ENCODE measurements around the gene IL23A. TPM values are rescaled to one million over a fixed set of nuclear protein-coding genes. Genes with fewer than 3 reads are reported as not detected.

Gene IL23A
- total RNA-seq, 1 experiment from 2014 or later, result 0.41 TPM

DNA sequence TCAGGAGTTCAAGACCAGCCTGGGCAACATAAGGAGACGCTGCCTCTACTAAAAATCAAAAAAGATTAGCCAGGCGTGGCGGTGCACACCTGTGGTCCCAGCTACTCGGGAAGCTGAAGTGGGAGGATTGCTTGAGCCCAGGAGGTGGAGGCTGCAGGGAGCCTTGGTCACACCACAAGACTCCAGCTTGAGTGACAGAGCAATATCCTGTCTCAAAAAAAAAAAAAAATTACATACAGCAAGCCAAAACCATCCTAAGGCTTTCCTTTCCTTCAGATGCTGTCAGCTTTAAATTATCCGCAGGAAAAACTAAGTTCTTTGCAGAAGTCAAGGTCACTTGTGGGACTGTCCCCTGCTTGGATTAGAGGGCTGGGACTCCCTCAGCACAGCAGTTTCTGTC lies 39.9 kb upstream of the IL23A start:
- POLR2A ChIA-PET, result no interaction called here
- BruUV-seq (replicated peaks), result no TSS peak
- DNase-seq (ENCODE audit: low read depth, low spot score), result no peak
- CTCF ChIA-PET, result interaction anchor here (0.6 to 1.0 kb wide), 2 partner anchors 22 to 109 kb away, joined by 3 read pairs; partner anchors contain the start of gene SMARCC2
- TF ChIP-seq, protein P1, sequence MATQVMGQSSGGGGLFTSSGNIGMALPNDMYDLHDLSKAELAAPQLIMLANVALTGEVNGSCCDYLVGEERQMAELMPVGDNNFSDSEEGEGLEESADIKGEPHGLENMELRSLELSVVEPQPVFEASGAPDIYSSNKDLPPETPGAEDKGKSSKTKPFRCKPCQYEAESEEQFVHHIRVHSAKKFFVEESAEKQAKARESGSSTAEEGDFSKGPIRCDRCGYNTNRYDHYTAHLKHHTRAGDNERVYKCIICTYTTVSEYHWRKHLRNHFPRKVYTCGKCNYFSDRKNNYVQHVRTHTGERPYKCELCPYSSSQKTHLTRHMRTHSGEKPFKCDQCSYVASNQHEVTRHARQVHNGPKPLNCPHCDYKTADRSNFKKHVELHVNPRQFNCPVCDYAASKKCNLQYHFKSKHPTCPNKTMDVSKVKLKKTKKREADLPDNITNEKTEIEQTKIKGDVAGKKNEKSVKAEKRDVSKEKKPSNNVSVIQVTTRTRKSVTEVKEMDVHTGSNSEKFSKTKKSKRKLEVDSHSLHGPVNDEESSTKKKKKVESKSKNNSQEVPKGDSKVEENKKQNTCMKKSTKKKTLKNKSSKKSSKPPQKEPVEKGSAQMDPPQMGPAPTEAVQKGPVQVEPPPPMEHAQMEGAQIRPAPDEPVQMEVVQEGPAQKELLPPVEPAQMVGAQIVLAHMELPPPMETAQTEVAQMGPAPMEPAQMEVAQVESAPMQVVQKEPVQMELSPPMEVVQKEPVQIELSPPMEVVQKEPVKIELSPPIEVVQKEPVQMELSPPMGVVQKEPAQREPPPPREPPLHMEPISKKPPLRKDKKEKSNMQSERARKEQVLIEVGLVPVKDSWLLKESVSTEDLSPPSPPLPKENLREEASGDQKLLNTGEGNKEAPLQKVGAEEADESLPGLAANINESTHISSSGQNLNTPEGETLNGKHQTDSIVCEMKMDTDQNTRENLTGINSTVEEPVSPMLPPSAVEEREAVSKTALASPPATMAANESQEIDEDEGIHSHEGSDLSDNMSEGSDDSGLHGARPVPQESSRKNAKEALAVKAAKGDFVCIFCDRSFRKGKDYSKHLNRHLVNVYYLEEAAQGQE (IDR thresholded peaks at IDR 0.05; ENCODE audit: insufficient read depth in 1 of 2, low read depth in 2 of 2, low read length in 1 of 2), result no peak
- no peak for TF ChIP-seq TCF7L2 (IDR thresholded peaks at IDR 0.05; ENCODE audit: low read depth, low read length)
- TF ChIP-seq, protein P2, sequence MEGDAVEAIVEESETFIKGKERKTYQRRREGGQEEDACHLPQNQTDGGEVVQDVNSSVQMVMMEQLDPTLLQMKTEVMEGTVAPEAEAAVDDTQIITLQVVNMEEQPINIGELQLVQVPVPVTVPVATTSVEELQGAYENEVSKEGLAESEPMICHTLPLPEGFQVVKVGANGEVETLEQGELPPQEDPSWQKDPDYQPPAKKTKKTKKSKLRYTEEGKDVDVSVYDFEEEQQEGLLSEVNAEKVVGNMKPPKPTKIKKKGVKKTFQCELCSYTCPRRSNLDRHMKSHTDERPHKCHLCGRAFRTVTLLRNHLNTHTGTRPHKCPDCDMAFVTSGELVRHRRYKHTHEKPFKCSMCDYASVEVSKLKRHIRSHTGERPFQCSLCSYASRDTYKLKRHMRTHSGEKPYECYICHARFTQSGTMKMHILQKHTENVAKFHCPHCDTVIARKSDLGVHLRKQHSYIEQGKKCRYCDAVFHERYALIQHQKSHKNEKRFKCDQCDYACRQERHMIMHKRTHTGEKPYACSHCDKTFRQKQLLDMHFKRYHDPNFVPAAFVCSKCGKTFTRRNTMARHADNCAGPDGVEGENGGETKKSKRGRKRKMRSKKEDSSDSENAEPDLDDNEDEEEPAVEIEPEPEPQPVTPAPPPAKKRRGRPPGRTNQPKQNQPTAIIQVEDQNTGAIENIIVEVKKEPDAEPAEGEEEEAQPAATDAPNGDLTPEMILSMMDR (IDR thresholded peaks at IDR 0.05), result no peak
- TF ChIP-seq SIN3A (IDR thresholded peaks at IDR 0.05; ENCODE audit: borderline replicate concordance, insufficient read depth, low read depth, low read length), result no peak
- TF ChIP-seq POLR2AphosphoS5 (IDR thresholded peaks at IDR 0.05; ENCODE audit: low read depth, low read length), result no peak
- Histone ChIP-seq H3K36me3 (ENCODE audit: control insufficient read depth, insufficient read depth, low read length) (peaks cover 6% of the 10 kb centered on the region), H3K27me3 (ENCODE audit: control insufficient read depth, insufficient read depth, low read length) (no peaks in the 10 kb centered on the region), H3K4me1 (ENCODE audit: control insufficient read depth, insufficient read depth, low read length) (peaks cover 7% of the 10 kb centered on the region), H3K27ac (ENCODE audit: low read length) (peak overlapping the region; percentile 98), H3K4me3 (ENCODE audit: low read depth in 2 of 2, low read length in 2 of 2) (peak overlapping the region; percentile 64 to 92), H3K9me3 (ENCODE audit: control insufficient read depth, insufficient read depth, low read depth, low read length) (no peaks in the 10 kb centered on the region)
- in situ Hi-C loops (cut with HindIII; ENCODE audit: low pct_unique_long_range_greater_than_20kb, low sequenced_read_pairs), result no loop called here
- ATAC-seq, result no peak
- intact Hi-C loops (cut with micrococcal nuclease; ENCODE audit: unreplicated experiment), result no loop called here

DNA sequence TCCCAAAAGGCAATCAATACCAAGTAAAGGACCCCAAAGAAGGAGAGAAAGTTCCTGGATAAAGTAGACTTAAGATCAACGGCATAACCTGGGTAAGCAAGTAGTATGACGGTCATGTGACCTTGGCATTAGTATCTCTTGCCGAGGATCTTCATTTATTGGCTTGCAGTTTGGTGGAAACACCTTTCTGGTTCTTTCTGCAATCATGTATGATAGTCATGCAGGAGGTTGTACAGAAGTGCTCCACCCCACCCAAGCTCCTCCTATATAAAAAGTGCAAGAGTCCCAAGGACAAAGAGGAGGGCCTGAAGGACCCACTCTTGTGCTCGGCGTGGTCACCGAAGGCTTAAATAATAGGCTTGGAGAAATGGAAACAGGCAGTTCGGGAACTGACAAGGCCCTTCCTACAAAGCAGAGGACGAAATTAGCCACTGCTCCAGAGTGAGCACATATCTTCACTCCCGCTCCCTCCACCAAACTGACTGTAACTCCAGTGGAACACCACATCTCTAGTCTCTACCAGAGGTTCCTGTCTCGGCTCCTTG lies 39.3 kb upstream of the IL23A start:
- in situ Hi-C loops (cut with HindIII; ENCODE audit: low pct_unique_long_range_greater_than_20kb, low sequenced_read_pairs), result no loop called here
- POLR2A ChIA-PET, result no interaction called here
- TF ChIP-seq SIN3A (IDR thresholded peaks at IDR 0.05; ENCODE audit: borderline replicate concordance, insufficient read depth, low read depth, low read length) (no peak), TCF7L2 (IDR thresholded peaks at IDR 0.05; ENCODE audit: low read depth, low read length) (no peak), POLR2AphosphoS5 (IDR thresholded peaks at IDR 0.05; ENCODE audit: low read depth, low read length) (no peak)
- TF ChIP-seq, protein P1 (IDR thresholded peaks at IDR 0.05; ENCODE audit: insufficient read depth in 1 of 2, low read depth in 2 of 2, low read length in 1 of 2), result no peak
- TF ChIP-seq, protein P2 (IDR thresholded peaks at IDR 0.05), result no peak

More for the DNA sequence above, 39.3 kb upstream of the IL23A start:
- BruUV-seq (replicated peaks), result no TSS peak
- Histone ChIP-seq H3K9me3 (ENCODE audit: control insufficient read depth, insufficient read depth, low read depth, low read length) (no peaks in the 10 kb centered on the region), H3K4me1 (ENCODE audit: control insufficient read depth, insufficient read depth, low read length) (peaks cover 7% of the 10 kb centered on the region), H3K36me3 (ENCODE audit: control insufficient read depth, insufficient read depth, low read length) (peaks cover 6% of the 10 kb centered on the region), H3K27ac (ENCODE audit: low read length) (peak overlapping the region; percentile 98), H3K4me3 (ENCODE audit: low read depth in 2 of 2, low read length in 2 of 2) (peak overlapping the region; percentile 64 to 92), H3K27me3 (ENCODE audit: control insufficient read depth, insufficient read depth, low read length) (no peaks in the 10 kb centered on the region)
- intact Hi-C loops (cut with micrococcal nuclease; ENCODE audit: unreplicated experiment), result no loop called here
- CTCF ChIA-PET, result interaction anchor here (1.0 kb wide), 1 partner anchor 110 kb away, joined by 3 read pairs; the partner anchor contains the start of gene SMARCC2
- ATAC-seq (no peak), DNase-seq (ENCODE audit: low read depth, low spot score) (no peak)
